ENCODE results near the gene LSS. TPM values are rescaled to one million over a fixed set of nuclear protein-coding genes. Genes with fewer than 3 reads are reported as not detected.

The LSS gene
- total RNA-seq, 2 donors from 2014 or later = 56.7 to 85.2 TPM

GRCh38 chr21:46256501-46256994 is 28.0 kb upstream of the LSS start:
- Histone ChIP-seq H3K9ac (ENCODE audit: extremely low read depth, low read length, poor library complexity, severe bottlenecking) (no peak overlapping the region), H3K27ac (ENCODE audit: low read depth, low read length) (no peak overlapping the region), H3K4me1 (ENCODE audit: control insufficient read depth, insufficient read depth, low read length) (no peaks in the 10 kb centered on the region), H3K9me3 (ENCODE audit: control insufficient read depth, low read length) (no peaks in the 10 kb centered on the region), H3K27me3 (ENCODE audit: control insufficient read depth, insufficient read depth, low read length, poor library complexity, severe bottlenecking) (no peaks in the 10 kb centered on the region), H3K4me3 (ENCODE audit: low read length) (no peak overlapping the region), H3K36me3 (ENCODE audit: control insufficient read depth, insufficient read depth, low read length) (peaks cover 87% of the 10 kb centered on the region)
- Mint-ChIP-seq H3K9me3 (no peaks in the 10 kb centered on the region), H3K4me3 (no peak overlapping the region), H3K36me3 (ENCODE audit: low read depth) (peaks cover 83% of the 10 kb centered on the region), H3K27me3 (ENCODE audit: insufficient read depth) (no peaks in the 10 kb centered on the region), H3K4me1 (no peaks in the 10 kb centered on the region), H3K27ac (peak overlapping the region; percentile 44)
- no peak for TF ChIP-seq CTCF (conservative IDR thresholded peaks at IDR 0.05)
- WGBS, 2 experiments (ENCODE audit: insufficient coverage in 1 of 2, insufficient read length in 1 of 2) = 94 to 97% methylated on average over 16 to 18 of the region's 18 CpGs
- DNase-seq = no peak

- Mint-ChIP-seq H3K27ac (no peak overlapping the region), H3K4me3 (no peak overlapping the region), H3K9me3 (no peaks in the 10 kb centered on the region), H3K36me3 (ENCODE audit: low read depth) (peaks cover 85% of the 10 kb centered on the region), H3K4me1 (no peaks in the 10 kb centered on the region), H3K27me3 (ENCODE audit: insufficient read depth) (no peaks in the 10 kb centered on the region)
- no peak overlapping the region for H3K27ac ChIP-seq (ENCODE audit: low read depth, low read length)
- H3K9me3 ChIP-seq (ENCODE audit: control insufficient read depth, low read length) = no peaks in the 10 kb centered on the region
- H3K9ac ChIP-seq (ENCODE audit: extremely low read depth, low read length, poor library complexity, severe bottlenecking) = no peak overlapping the region
- no peak for TF ChIP-seq CTCF (conservative IDR thresholded peaks at IDR 0.05)
- no peak overlapping the region for H3K4me3 ChIP-seq (ENCODE audit: low read length)
- peaks cover 87% of the 10 kb centered on the region for H3K36me3 ChIP-seq (ENCODE audit: control insufficient read depth, insufficient read depth, low read length)
- H3K27me3 ChIP-seq (ENCODE audit: control insufficient read depth, insufficient read depth, low read length, poor library complexity, severe bottlenecking) = no peaks in the 10 kb centered on the region
- WGBS, 2 experiments (ENCODE audit: insufficient coverage in 1 of 2, insufficient read length in 1 of 2) = 96 to 98% methylated on average over 6 of the region's 6 CpGs
- no peaks in the 10 kb centered on the region for H3K4me1 ChIP-seq (ENCODE audit: control insufficient read depth, insufficient read depth, low read length)
- no peak for DNase-seq
Observed at GRCh38 chr21:46255758-46256337, 27.3 kb upstream of the LSS start.

- Histone ChIP-seq H3K4me3 (ENCODE audit: low read length) (no peak overlapping the region), H3K9ac (ENCODE audit: extremely low read depth, low read length, poor library complexity, severe bottlenecking) (no peak overlapping the region), H3K27ac (ENCODE audit: low read depth, low read length) (no peak overlapping the region), H3K27me3 (ENCODE audit: control insufficient read depth, insufficient read depth, low read length, poor library complexity, severe bottlenecking) (no peaks in the 10 kb centered on the region), H3K4me1 (ENCODE audit: control insufficient read depth, insufficient read depth, low read length) (no peaks in the 10 kb centered on the region), H3K9me3 (ENCODE audit: control insufficient read depth, low read length) (no peaks in the 10 kb centered on the region), H3K36me3 (ENCODE audit: control insufficient read depth, insufficient read depth, low read length) (peaks cover 87% of the 10 kb centered on the region)
- Mint-ChIP-seq H3K9me3 (no peaks in the 10 kb centered on the region), H3K4me1 (no peaks in the 10 kb centered on the region), H3K27me3 (ENCODE audit: insufficient read depth) (no peaks in the 10 kb centered on the region), H3K4me3 (no peak overlapping the region), H3K36me3 (ENCODE audit: low read depth) (peaks cover 84% of the 10 kb centered on the region), H3K27ac (no peak overlapping the region)
- DNase-seq = no peak
- WGBS, 2 experiments (ENCODE audit: insufficient coverage in 1 of 2, insufficient read length in 1 of 2) = 98% methylated on average over 9 to 11 of the region's 11 CpGs
- no peak for TF ChIP-seq CTCF (conservative IDR thresholded peaks at IDR 0.05)
Observed at GRCh38 chr21:46255166-46255565, 26.6 kb upstream of the LSS start.

Data from endodermal cell (in vitro differentiated cells).